SK-N-SH (cell line): ENCODE measurements around the gene CHCHD5. TPM values are rescaled to one million over a fixed set of nuclear protein-coding genes. Genes with fewer than 3 reads are reported as not detected.
"Not testable (repeated sequence)": the region's sequence is repeated elsewhere in the genome, so short reads cannot be mapped to it uniquely, and the experiment has no call there.

Experiments used
- CTCF ChIA-PET: fragments of 300-600, 350-600 bp; formaldehyde crosslinking; extraction: SDS; loops from one replicate; lab custom pipeline; 2021; lab: Yijun Ruan, JAX
- POLR2A ChIA-PET: fragments of 350-600 bp; sonication (Branson Sonifier 250); formaldehyde crosslinking; extraction: SDS; loops from one replicate; lab custom pipeline; 2020; ENCODE audit warnings: antibody characterized with exemption, inconsistent platforms; lab: Yijun Ruan, JAX
- DNase-seq: peaks from one replicate; pipeline ENCODE4 v3.0.0; 2012
- H2AFZ ChIP-seq: fragments of 200-600 bp; sonication (generic); 2 replicates; pipeline ENCODE4 v1.8.1; 2016; ENCODE audit warnings: antibody characterized with exemption, mild to moderate bottlenecking, low read depth
- H3F3A ChIP-seq: fragments of 200-600 bp; sonication (generic); replicated peaks from 2 replicates; pipeline ENCODE3; 2016; ENCODE audit warnings: antibody characterized with exemption, mild to moderate bottlenecking; ENCODE audit not compliant: insufficient read depth
- H3K27ac ChIP-seq, 2 experiments: fragments of 200-500 bp in 1 of 2; fragments of 200-600 bp in 1 of 2; sonication (Bioruptor generic) in 1 of 2; sonication (generic), shearing (Covaris generic) in 1 of 2; 2 replicates each; pipeline versions ENCODE4 v1.5.1 to v1.6.1; 2014 to 2016; ENCODE audit warnings: low read depth in 2 of 2, inconsistent platforms in 1 of 2, low read length in 1 of 2, mild to moderate bottlenecking in 1 of 2, mixed read lengths in 1 of 2
- H3K27me3 ChIP-seq: fragments of 200-600 bp; sonication (generic), shearing (Covaris generic); 2 replicates; pipeline ENCODE4 v1.6.1; 2016; ENCODE audit warnings: mixed run types; ENCODE audit not compliant: insufficient read depth
- H3K36me3 ChIP-seq, 2 experiments: fragments of 200-500 bp in 1 of 2; fragments of 200-600 bp in 1 of 2; sonication (Bioruptor generic) in 1 of 2; sonication (generic) in 1 of 2; replicated peaks in 1 of 2; 2 replicates each; pipeline versions ENCODE3 to v1.5.1; 2014 to 2016; ENCODE audit warnings: low read length in 1 of 2, mild to moderate bottlenecking in 1 of 2; ENCODE audit not compliant: insufficient read depth in 2 of 2, control insufficient read depth in 1 of 2
- H3K4me1 ChIP-seq, 2 experiments: fragments of 200-500 bp in 1 of 2; fragments of 200-600 bp in 1 of 2; sonication (Bioruptor generic) in 1 of 2; sonication (generic), shearing (Covaris generic) in 1 of 2; 2 replicates each; pipeline versions ENCODE4 v1.5.1 to v1.6.1; 2014 to 2016; ENCODE audit warnings: low read depth in 1 of 2, low read length in 1 of 2, mixed run types in 1 of 2; ENCODE audit not compliant: insufficient read depth in 2 of 2, control insufficient read depth in 1 of 2
- H3K4me2 ChIP-seq: fragments of 200-600 bp; sonication (generic), shearing (Covaris generic); 2 replicates; pipeline ENCODE4 v1.6.1; 2017; ENCODE audit warnings: mixed run types
- H3K4me3 ChIP-seq, 2 experiments: fragments of 200-500 bp in 1 of 2; fragments of 200-600 bp in 1 of 2; sonication (Bioruptor generic) in 1 of 2; sonication (generic), shearing (Covaris generic) in 1 of 2; 2 replicates each; pipeline versions ENCODE4 v1.5.1 to v1.8.1; 2014 to 2016; ENCODE audit warnings: low read depth in 2 of 2, inconsistent platforms in 1 of 2, low read length in 1 of 2, mild to moderate bottlenecking in 1 of 2, mixed read lengths in 1 of 2, moderate library complexity in 1 of 2
- H3K79me2 ChIP-seq: fragments of 200-600 bp; sonication (generic); 2 replicates; pipeline ENCODE4 v1.8.1; 2017; ENCODE audit warnings: mild to moderate bottlenecking; ENCODE audit not compliant: insufficient read depth
- H3K9ac ChIP-seq: fragments of 200-600 bp; sonication (generic); 2 replicates; pipeline ENCODE4 v1.6.1; 2017; ENCODE audit warnings: mixed run types
- H3K9me2 ChIP-seq: fragments of 200-600 bp; sonication (generic); 2 replicates; pipeline ENCODE4 v1.6.1; 2017; ENCODE audit warnings: mixed run types
- H3K9me3 ChIP-seq: fragments of 200-600 bp; sonication (generic); 2 replicates; pipeline ENCODE4 v1.6.1; 2017; ENCODE audit warnings: mixed run types, mild to moderate bottlenecking, moderate library complexity
- H4K20me1 ChIP-seq: fragments of 200-600 bp; sonication (generic); 2 replicates; pipeline ENCODE4 v1.6.1; 2017; ENCODE audit warnings: mild to moderate bottlenecking, mixed run types; ENCODE audit not compliant: insufficient read depth
- CHD2 ChIP-seq: fragments of 150-350 bp; IDR thresholded peaks from 2 replicates; pipeline ENCODE4 v1.6.1; 2018; ENCODE audit warnings: low read length; ENCODE audit not compliant: partially characterized antibody
- CTCF ChIP-seq: fragments of 200-600 bp; sonication (generic); IDR thresholded peaks from 2 replicates; pipeline ENCODE4 v1.6.1; 2017; ENCODE audit warnings: antibody characterized with exemption, mild to moderate bottlenecking, moderate library complexity
- FOXM1 ChIP-seq: IDR thresholded peaks from 2 replicates; pipeline ENCODE4 v1.4.0; 2012; ENCODE audit warnings: low read depth, mild to moderate bottlenecking
- GATA2 ChIP-seq: sonication (generic); formaldehyde crosslinking; IDR thresholded peaks from 2 replicates; pipeline ENCODE4 v1.5.0; 2020; ENCODE audit warnings: mild to moderate bottlenecking, missing genetic modification reagents
- JUND ChIP-seq: IDR thresholded peaks from 2 replicates; pipeline ENCODE4 v1.4.0; 2012
- MEF2A ChIP-seq: IDR thresholded peaks from 2 replicates; pipeline ENCODE4 v1.4.0; 2012; ENCODE audit warnings: low read depth, borderline replicate concordance
- MXI1 ChIP-seq: IDR thresholded peaks from 2 replicates; pipeline ENCODE4 v1.6.1; 2012; ENCODE audit warnings: mild to moderate bottlenecking, low read depth, low read length, improper control_type of control experiment
- NFIC ChIP-seq: IDR thresholded peaks from 2 replicates; pipeline ENCODE4 v1.4.0; 2012; ENCODE audit warnings: borderline replicate concordance
- NRF1 ChIP-seq: IDR thresholded peaks from 2 replicates; pipeline ENCODE4 v1.6.1; 2012; ENCODE audit warnings: low read depth, mild to moderate bottlenecking, low read length
- POLR2AphosphoS5 ChIP-seq: IDR thresholded peaks from 2 replicates; pipeline ENCODE4 v1.6.1; 2012; ENCODE audit warnings: low read depth, low read length
- RAD21 ChIP-seq: IDR thresholded peaks from 2 replicates; pipeline ENCODE4 v1.6.1; 2012; ENCODE audit warnings: mild to moderate bottlenecking, low read length
- RCOR1 ChIP-seq: fragments of 150-350 bp; IDR thresholded peaks from 2 replicates; pipeline ENCODE4 v1.6.1; 2017; ENCODE audit warnings: antibody characterized with exemption, low read length
- RFX5 ChIP-seq: IDR thresholded peaks from 2 replicates; pipeline ENCODE4 v1.6.1; 2012; ENCODE audit warnings: mild to moderate bottlenecking, improper control_type of control experiment, low read length
- RXRA ChIP-seq: IDR thresholded peaks from 2 replicates; pipeline ENCODE4 v1.4.0; 2012; ENCODE audit warnings: low read depth, mild to moderate bottlenecking, borderline replicate concordance
- SIN3A ChIP-seq: IDR thresholded peaks from 2 replicates; pipeline ENCODE4 v1.6.1; 2012; ENCODE audit warnings: low read depth, mild to moderate bottlenecking, low read length, moderate library complexity, borderline replicate concordance
- SMC3 ChIP-seq: IDR thresholded peaks from 2 replicates; pipeline ENCODE4 v1.6.1; 2012; ENCODE audit warnings: low read depth, low read length, improper control_type of control experiment
- TAF1 ChIP-seq: IDR thresholded peaks from 2 replicates; pipeline ENCODE4 v1.6.1; 2012; ENCODE audit warnings: low read depth, mild to moderate bottlenecking, low read length, moderate library complexity, borderline replicate concordance
- TCF12 ChIP-seq: IDR thresholded peaks from 2 replicates; pipeline ENCODE4 v1.4.0; 2012
- TEAD4 ChIP-seq: IDR thresholded peaks from 2 replicates; pipeline ENCODE4 v1.4.0; 2012; ENCODE audit warnings: mild to moderate bottlenecking, borderline replicate concordance; ENCODE audit not compliant: insufficient read depth
- USF2 ChIP-seq: fragments of 150-350 bp; IDR thresholded peaks from 2 replicates; pipeline ENCODE4 v1.6.1; 2017; ENCODE audit warnings: antibody characterized with exemption, low read length, low read depth, borderline replicate concordance
- WGBS: methylation state at CpG from one replicate; pipeline ENCODE4 v1.1.6; 2017; ENCODE audit warnings: low lambda C conversion rate; 5-methylcytosine and 5-hydroxymethylcytosine counted together
- polyA plus RNA-seq, 3 experiments: library from polyadenylated mRNA; depleted of rRNA; stranded (reverse); fragments of >200 nt; gene quantifications; 2 replicates each; pipeline ENCODE4 v1.2.3, GENCODE V29; 2012

The CHCHD5 gene
- polyA plus RNA-seq, 1 of the 3 experiments (the other 2 are of a cell fraction): 55.9 TPM

- H3K4me1 ChIP-seq, H3K9me2 ChIP-seq, H4K20me1 ChIP-seq, H3K27ac ChIP-seq, H3K4me3 ChIP-seq, H3K4me2 ChIP-seq, H3F3A ChIP-seq, H3K27me3 ChIP-seq, POLR2A ChIA-PET, H3K79me2 ChIP-seq, H2AFZ ChIP-seq, DNase-seq, H3K9ac ChIP-seq, H3K9me3 ChIP-seq: not testable (repeated sequence)
- WGBS: 94% methylated on average over 5 of the region's 5 CpGs
- H3K36me3 ChIP-seq: peaks cover 72 to 75% of the 10 kb centered on the region in 2 experiments
- CTCF ChIA-PET: interaction anchor here (1.1 to 2.7 kb wide), 2 partner anchors 23 to 85 kb away, joined by 5 to 6 read pairs; no protein-coding TSS in a partner anchor
Observed at GRCh38 chr2:112566508-112566907, 17.9 kb upstream of the CHCHD5 start.

- H3K9ac ChIP-seq: no peak overlapping the region
- 85% methylated on average over 7 of the region's 7 CpGs for WGBS
- H3K79me2 ChIP-seq: 0 out of 2 replicates have a peak, but pooled peaks cover 3% of the 10 kb centered on the region
- H3K4me3 ChIP-seq: no peak overlapping the region
- no peak overlapping the region for H2AFZ ChIP-seq
- no peak overlapping the region for H3K27ac ChIP-seq
- CTCF ChIA-PET: interaction anchor here (1.0 kb wide), 1 partner anchor 11 kb away, joined by 9 read pairs; no protein-coding TSS in a partner anchor
- no peaks in the 10 kb centered on the region for H3K9me2 ChIP-seq
- H3K27me3 ChIP-seq: no peaks in the 10 kb centered on the region
- peaks cover 76 to 78% of the 10 kb centered on the region in 2 experiments for H3K36me3 ChIP-seq
- H3F3A ChIP-seq: no peaks in the 10 kb centered on the region
- no peaks in the 10 kb centered on the region for H3K4me1 ChIP-seq
- H3K9me3 ChIP-seq: no peaks in the 10 kb centered on the region
- no peaks in the 10 kb centered on the region for H4K20me1 ChIP-seq
- no peak overlapping the region for H3K4me2 ChIP-seq
- POLR2A ChIA-PET: no interaction called here
- no peak for DNase-seq
- TF ChIP-seq FOXM1 (no peak), GATA2 (CRISPR knock-in tag) (no peak), TCF12 (no peak), POLR2AphosphoS5 (no peak), JUND (no peak), USF2 (no peak), MXI1 (no peak), SMC3 (no peak), MEF2A (no peak), TAF1 (no peak), SIN3A (no peak), RCOR1 (no peak)
Observed at GRCh38 chr2:112572005-112572404, 12.4 kb upstream of the CHCHD5 start.

GRCh38 chr2:112577756-112578155 lies 6.7 kb upstream of the CHCHD5 start:
- POLR2A ChIA-PET: no interaction called here
- Histone ChIP-seq H3K4me3 (no peak overlapping the region), H3F3A (peaks cover 26% of the 10 kb centered on the region), H3K9me2 (no peaks in the 10 kb centered on the region), H3K79me2 (no peaks in the 10 kb centered on the region), H3K27me3 (no peaks in the 10 kb centered on the region), H4K20me1 (no peaks in the 10 kb centered on the region), H3K4me2 (no peak overlapping the region), H3K9me3 (no peaks in the 10 kb centered on the region), H3K4me1 (peaks cover 2 to 7% of the 10 kb centered on the region in 2 experiments; a peak in 2 of 4 replicates), H3K36me3 (peaks cover 27 to 34% of the 10 kb centered on the region in 2 experiments), H2AFZ (no peak overlapping the region), H3K27ac (peak overlapping the region in 1 of 2 experiments; percentile 31; a peak in 2 of 4 replicates), H3K9ac (no peak overlapping the region)
- 70% methylated on average over 5 of the region's 5 CpGs for WGBS
- no peak for DNase-seq
- CTCF ChIA-PET: interaction anchor here (0.9 to 1.8 kb wide), 8 partner anchors 33 to 456 kb away, joined by 3 to 8 read pairs (median 3); no protein-coding TSS in a partner anchor
- TF ChIP-seq TAF1 (no peak), CHD2 (no peak), CTCF (peak; percentile 49), TCF12 (no peak), RXRA (no peak), RAD21 (0 out of 2 replicates have a peak, but pooled peaks have one; percentile 32), RFX5 (no peak), TEAD4 (no peak), USF2 (no peak), NFIC (no peak), NRF1 (no peak)
